Measurements from ENCODE around the gene LARP1B.
"Not testable (repeated sequence)": the region's sequence is repeated elsewhere in the genome, so short reads cannot be mapped to it uniquely, and the experiment has no call there.

Gene LARP1B

GRCh38 chr4:128228845-128229795 lies 168.0 kb downstream of the LARP1B start:
- no peak for DNase-seq

- no peak for DNase-seq
Measured at GRCh38 chr4:128232719-128233118, 171.6 kb downstream of the LARP1B start.

GRCh38 chr4:128234836-128235235 lies 173.7 kb downstream of the LARP1B start:
- DNase-seq, result no peak

- DNase-seq, result no peak
Measured at GRCh38 chr4:128241019-128241418, 179.9 kb downstream of the LARP1B start.

- no peak for DNase-seq
Measured at GRCh38 chr4:128241425-128241913, 180.4 kb downstream of the LARP1B start.

- DNase-seq, result no peak
Measured at GRCh38 chr4:128241981-128242380, 180.9 kb downstream of the LARP1B start.

- no peak for DNase-seq
Measured at GRCh38 chr4:128242601-128243000, 181.5 kb downstream of the LARP1B start.

GRCh38 chr4:128244379-128244778 lies 183.3 kb downstream of the LARP1B start:
- no peak for DNase-seq

- DNase-seq, result not testable (repeated sequence)
Measured at GRCh38 chr4:128245391-128245790, 184.3 kb downstream of the LARP1B start.

GRCh38 chr4:128247906-128248305 lies 186.8 kb downstream of the LARP1B start:
- DNase-seq, result no peak

- no peak for DNase-seq
Measured at GRCh38 chr4:128249787-128250668, 188.9 kb downstream of the LARP1B start.

GRCh38 chr4:128255906-128256305 lies 194.8 kb downstream of the LARP1B start:
- no peak for DNase-seq

GRCh38 chr4:128256539-128256938 lies 195.4 kb downstream of the LARP1B start:
- DNase-seq, result no peak

GRCh38 chr4:128258166-128258565 lies 197.1 kb downstream of the LARP1B start:
- DNase-seq, result not testable (repeated sequence)

- not testable (repeated sequence) for DNase-seq
Measured at GRCh38 chr4:128259889-128260288, 198.8 kb downstream of the LARP1B start.
